B cell (primary cell): ENCODE results near the gene HOTAIR. TPM values are rescaled to one million over a fixed set of nuclear protein-coding genes. Genes with fewer than 3 reads are reported as not detected.

Experiments
- ATAC-seq: fragments of 200-7000 bp; cut with Tn5 transposase; one replicate; pipeline ENCODE4 v1.10.0; 2021; ENCODE audit warnings: low read depth, mild to moderate bottlenecking, moderate number of reproducible peaks, moderate library complexity
- CTCF ChIA-PET: fragments of 350-600 bp; sonication (Branson Sonifier 250); formaldehyde crosslinking; loops from one replicate; lab custom pipeline; 2021; ENCODE audit warnings: antibody characterized with exemption, inconsistent platforms; lab: Charles Lee
- POLR2A ChIA-PET: fragments of 350-600 bp; sonication (Branson Sonifier 250); formaldehyde crosslinking; loops from one replicate; lab custom pipeline; 2021; ENCODE audit warnings: antibody characterized with exemption; lab: Charles Lee
- DNase-seq: peaks from one replicate; pipeline ENCODE4 v3.0.0; 2013
- H2AFZ ChIP-seq: 2 replicates; pipeline ENCODE4 v1.6.1; 2012; ENCODE audit warnings: mild to moderate bottlenecking, low read depth, low read length; ENCODE audit not compliant: insufficient read depth, poor library complexity, severe bottlenecking
- H3K27ac ChIP-seq, 2 donors: 1 replicate in 1 of 2; 2 replicates in 1 of 2; pipeline ENCODE4 v1.5.1; 2012 to 2013; ENCODE audit warnings: low read length in 2 of 2, mild to moderate bottlenecking in 2 of 2, moderate library complexity in 1 of 2
- H3K27me3 ChIP-seq, 4 experiments: fragments of 200-600 bp in 1 of 4; sonication (generic) in 1 of 4; replicated peaks in 1 of 4; 1 replicate in 2 of 4; 2 replicates in 2 of 4; pipeline versions ENCODE4 v1.6.1 to v1.7.0; 2013 to 2016; ENCODE audit warnings: low read length in 3 of 4, mild to moderate bottlenecking in 2 of 4, mixed read lengths in 1 of 4, moderate library complexity in 1 of 4; ENCODE audit not compliant: insufficient read depth in 4 of 4, control insufficient read depth in 3 of 4; ENCODE audit errors: control extremely low read depth in 1 of 4
- H3K36me3 ChIP-seq, 2 experiments: replicated peaks in 1 of 2; 1 replicate in 1 of 2; 2 replicates in 1 of 2; pipeline versions ENCODE4 v1.6.1 to v1.7.1; 2013; ENCODE audit warnings: low read length in 1 of 2; ENCODE audit not compliant: insufficient read depth in 2 of 2, control insufficient read depth in 1 of 2; ENCODE audit errors: control extremely low read depth in 1 of 2, extremely low read depth in 1 of 2
- H3K4me1 ChIP-seq, 2 donors: fragments of 200-600 bp in 1 of 2; sonication (generic) in 1 of 2; 1 replicate in 1 of 2; 2 replicates in 1 of 2; pipeline versions ENCODE4 v1.5.1 to v1.6.1; 2013 to 2017; ENCODE audit warnings: low read length in 2 of 2; ENCODE audit not compliant: control insufficient read depth in 2 of 2, insufficient read depth in 2 of 2
- H3K4me2 ChIP-seq: replicated peaks from 2 replicates; pipeline ENCODE3; 2012; ENCODE audit warnings: mild to moderate bottlenecking, low read depth, low read length; ENCODE audit not compliant: poor library complexity, severe bottlenecking
- H3K4me3 ChIP-seq, 5 experiments: fragments of 200-600 bp in 1 of 5; sonication (generic) in 1 of 5; 1 replicate in 3 of 5; 2 replicates in 2 of 5; pipeline versions ENCODE4 v1.5.1 to v1.7.0; 2011 to 2016; ENCODE audit warnings: low read length in 4 of 5, mild to moderate bottlenecking in 4 of 5, low read depth in 2 of 5, control low read depth in 1 of 5, moderate library complexity in 1 of 5; ENCODE audit not compliant: insufficient read depth in 1 of 5; ENCODE audit errors: control extremely low read depth in 1 of 5, extremely low read depth in 1 of 5
- H3K79me2 ChIP-seq: fragments of 200-600 bp; sonication (generic); one replicate; pipeline ENCODE4 v1.6.0; 2016; ENCODE audit warnings: low read length; ENCODE audit not compliant: control insufficient read depth, insufficient read depth
- H3K9ac ChIP-seq: fragments of 200-600 bp; sonication (generic); 2 replicates; pipeline ENCODE4 v1.6.1; 2017; ENCODE audit warnings: mild to moderate bottlenecking, low read length, moderate library complexity
- H3K9me3 ChIP-seq, 3 donors: one replicate each; pipeline versions ENCODE4 v1.6.1 to v1.7.1; 2013; ENCODE audit warnings: low read length in 2 of 3; ENCODE audit not compliant: control insufficient read depth in 2 of 3, insufficient read depth in 1 of 3; ENCODE audit errors: control extremely low read depth in 1 of 3
- H4K20me1 ChIP-seq: 2 replicates; pipeline ENCODE4 v1.6.0; 2012; ENCODE audit warnings: mild to moderate bottlenecking, low read length; ENCODE audit not compliant: insufficient read depth, control insufficient read depth, poor library complexity, severe bottlenecking
- H3K27ac Mint-ChIP-seq: one replicate; pipeline ENCODE4 v1.8.0; 2021; ENCODE audit warnings: mixed read lengths
- H3K27me3 Mint-ChIP-seq: one replicate; pipeline ENCODE4 v1.8.0; 2021; ENCODE audit warnings: mixed read lengths
- H3K4me1 Mint-ChIP-seq: one replicate; pipeline ENCODE4 v1.8.0; 2021; ENCODE audit warnings: mixed read lengths
- H3K4me3 Mint-ChIP-seq: one replicate; pipeline ENCODE4 v1.8.0; 2021; ENCODE audit warnings: mixed read lengths
- H3K9me3 Mint-ChIP-seq: one replicate; pipeline ENCODE4 v1.8.0; 2022; ENCODE audit warnings: mixed read lengths; ENCODE audit not compliant: insufficient read depth
- CTCF ChIP-seq: fragments of 200-600 bp; IDR thresholded peaks from one replicate; pipeline ENCODE4 v1.8.0; 2022; ENCODE audit warnings: antibody characterized with exemption, mild to moderate bottlenecking
- EZH2 ChIP-seq: IDR thresholded peaks from 2 replicates; pipeline ENCODE4 v1.6.1; 2012; ENCODE audit warnings: borderline replicate concordance, low read depth, mild to moderate bottlenecking, moderate library complexity, low read length; ENCODE audit not compliant: insufficient read depth, poor library complexity, severe bottlenecking
- WGBS: methylation state at CpG from one replicate; pipeline ENCODE4 v1.1.5; 2013; ENCODE audit warnings: missing lambda C conversion rate; ENCODE audit not compliant: insufficient coverage; 5-methylcytosine and 5-hydroxymethylcytosine counted together
- intact Hi-C: fragments of 100-400 bp; cut with micrococcal nuclease; formaldehyde crosslinking; loops from one replicate; pipeline ENCODE4 v1.10.0; 2022
- polyA plus RNA-seq: library from polyadenylated mRNA; depleted of rRNA; stranded (reverse); fragments of >200 nt; gene quantifications from 2 replicates; pipeline ENCODE4 v1.2.3, GENCODE V29; 2012
- total RNA-seq, 2 donors: library from RNA; stranded (reverse); fragments of 120-200 nt in 1 of 2; gene quantifications; 1 replicate in 1 of 2; 2 replicates in 1 of 2; pipeline versions ENCODE4 v1.2.3 to v1.2.4, GENCODE V29; 2013 to 2022

The HOTAIR gene
- total and polyA plus RNA-seq, 2 donors (not counting 1 experiment from before 2014, with no cell fraction given) = not detected

DNA sequence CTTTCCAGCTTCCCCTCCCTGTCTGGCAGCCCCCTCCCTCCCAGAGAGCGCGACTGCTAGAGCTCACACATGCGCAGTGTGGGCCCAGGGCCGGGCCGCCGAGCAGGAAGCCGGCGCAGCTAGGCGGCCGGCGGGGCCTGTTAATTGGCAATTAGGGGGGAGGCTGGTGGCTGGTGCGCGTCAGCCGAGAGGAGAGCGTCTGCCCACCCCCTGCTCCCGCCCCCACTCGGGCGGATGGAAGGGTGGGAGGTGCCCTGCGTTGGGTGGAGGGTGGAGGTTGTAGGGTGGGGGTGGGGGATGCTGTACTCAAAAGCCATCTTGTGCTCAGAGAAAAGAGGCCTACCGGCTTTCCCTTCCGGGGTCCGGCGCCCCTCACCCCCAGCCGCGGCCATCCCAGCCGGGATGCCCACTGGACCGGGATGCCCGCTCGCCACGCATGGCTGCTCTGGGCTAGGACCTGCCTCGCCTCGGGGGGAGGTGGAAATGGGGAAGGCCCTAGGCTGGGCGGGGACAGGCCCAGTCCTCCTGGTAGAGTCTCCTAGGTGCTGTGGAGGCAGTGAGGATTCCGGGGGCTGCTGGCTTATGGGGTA lies 43.2 kb upstream of the HOTAIR start:
- Histone ChIP-seq H3K9me3 (peaks cover 0 to 45% (median 6%) of the 10 kb centered on the region in 3 donors), H3K4me1 (peaks cover 25 to 42% of the 10 kb centered on the region in 2 donors), H3K9ac (peak overlapping the region; percentile 70), H3K4me3 (peak overlapping the region in 4 of 5 experiments; percentile 43 to 71 (median 48)), H3K27ac (peak overlapping the region; percentile 30 to 40), H3K27me3 (peaks cover 0 to 93% (median 73%) of the 10 kb centered on the region in 4 experiments), H3K79me2 (no peaks in the 10 kb centered on the region), H3K36me3 (no peaks in the 10 kb centered on the region), H3K4me2 (peak overlapping the region; percentile 88), H2AFZ (peak overlapping the region; percentile 82), H4K20me1 (no peaks in the 10 kb centered on the region)
- DNase-seq (peak; percentile 84), ATAC-seq (peak; percentile 87)
- WGBS = 4% methylated on average over 29 of the region's 34 CpGs
- CTCF ChIA-PET = interaction anchor here (0.9 to 3.9 kb wide), 11 partner anchors 9 to 190 kb away, joined by 3 to 31 read pairs (median 4); partner anchors contain the start of genes HOXC5 and HOXC8
- intact Hi-C loops = loop anchor here (1.0 kb wide), 1 partner anchor 35 kb away; the partner anchor contains the start of gene HOXC4
- POLR2A ChIA-PET = interaction anchor here (0.6 to 1.5 kb wide), 8 partner anchors 10 to 798 kb away, joined by 3 to 10 read pairs (median 6); partner anchors contain the start of gene HOXC6
- no peak for TF ChIP-seq CTCF
- TF ChIP-seq EZH2 = no peak
- no peaks in the 10 kb centered on the region for H3K9me3 Mint-ChIP-seq
- H3K27me3 Mint-ChIP-seq = peaks cover 63% of the 10 kb centered on the region
- peak overlapping the region; percentile 83 for H3K27ac Mint-ChIP-seq
- peaks cover 22% of the 10 kb centered on the region for H3K4me1 Mint-ChIP-seq
- peak overlapping the region; percentile 90 for H3K4me3 Mint-ChIP-seq
